ENCODE data around the gene PATJ. TPM values are rescaled to one million over a fixed set of nuclear protein-coding genes. Genes with fewer than 3 reads are reported as not detected.

Gene PATJ
- total RNA-seq, 1 experiment from 2014 or later, result 47.3 TPM

DNA sequence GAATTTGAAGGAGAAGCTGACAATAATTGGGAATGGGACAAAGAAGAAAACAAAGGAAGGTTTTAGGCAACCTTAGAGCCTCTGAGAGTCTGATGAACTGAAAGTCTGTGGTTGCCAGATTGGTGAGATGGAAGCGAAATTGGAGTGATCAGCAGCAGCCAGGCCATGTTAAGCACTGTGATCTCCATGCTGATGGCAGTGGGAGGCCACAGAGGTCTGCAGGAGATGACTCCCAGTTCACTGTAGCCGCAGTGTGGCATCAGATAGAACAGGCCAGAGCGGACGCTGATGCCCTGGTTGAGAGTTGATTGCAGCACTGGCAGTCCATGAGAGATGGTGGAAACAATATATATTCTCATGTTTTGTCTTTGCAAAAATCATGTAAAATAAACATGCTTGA is 314.9 kb downstream of the PATJ start:
- no peak overlapping the region for H3K4me3 Mint-ChIP-seq
- WGBS (ENCODE audit: extremely low coverage, insufficient read length, low lambda C conversion rate), result no CpG with 5 or more reads among the region's 4 CpGs
- H3K4me2 ChIP-seq (ENCODE audit: insufficient read depth, insufficient read length, low read length), result no peak overlapping the region
- H2BK12ac ChIP-seq (ENCODE audit: insufficient read length, low read depth, low read length), result no peak overlapping the region
- H2BK15ac ChIP-seq (ENCODE audit: low read depth, low read length), result no peak overlapping the region
- H3K4me1 ChIP-seq (ENCODE audit: insufficient read depth, low read length), result peaks cover 11% of the 10 kb centered on the region
- H3K9ac ChIP-seq (ENCODE audit: extremely low read depth, insufficient read length, low read length), result no peak overlapping the region
- H2BK120ac ChIP-seq (ENCODE audit: low read depth, low read length, poor library complexity, severe bottlenecking), result no peak overlapping the region
- H3K27me3 Mint-ChIP-seq (ENCODE audit: low read depth), result peaks cover 17% of the 10 kb centered on the region
- H2BK5ac ChIP-seq (ENCODE audit: insufficient read length, low read length), result no peak overlapping the region
- H3K79me2 ChIP-seq (ENCODE audit: insufficient read depth, low read length), result no peaks in the 10 kb centered on the region
- H3K23me2 ChIP-seq (ENCODE audit: insufficient read length, low read depth, low read length, poor library complexity, severe bottlenecking), result no peaks in the 10 kb centered on the region
- H3K4me1 Mint-ChIP-seq, result peaks cover 27 to 29% of the 10 kb centered on the region in 2 experiments
- TF ChIP-seq, protein P1, sequence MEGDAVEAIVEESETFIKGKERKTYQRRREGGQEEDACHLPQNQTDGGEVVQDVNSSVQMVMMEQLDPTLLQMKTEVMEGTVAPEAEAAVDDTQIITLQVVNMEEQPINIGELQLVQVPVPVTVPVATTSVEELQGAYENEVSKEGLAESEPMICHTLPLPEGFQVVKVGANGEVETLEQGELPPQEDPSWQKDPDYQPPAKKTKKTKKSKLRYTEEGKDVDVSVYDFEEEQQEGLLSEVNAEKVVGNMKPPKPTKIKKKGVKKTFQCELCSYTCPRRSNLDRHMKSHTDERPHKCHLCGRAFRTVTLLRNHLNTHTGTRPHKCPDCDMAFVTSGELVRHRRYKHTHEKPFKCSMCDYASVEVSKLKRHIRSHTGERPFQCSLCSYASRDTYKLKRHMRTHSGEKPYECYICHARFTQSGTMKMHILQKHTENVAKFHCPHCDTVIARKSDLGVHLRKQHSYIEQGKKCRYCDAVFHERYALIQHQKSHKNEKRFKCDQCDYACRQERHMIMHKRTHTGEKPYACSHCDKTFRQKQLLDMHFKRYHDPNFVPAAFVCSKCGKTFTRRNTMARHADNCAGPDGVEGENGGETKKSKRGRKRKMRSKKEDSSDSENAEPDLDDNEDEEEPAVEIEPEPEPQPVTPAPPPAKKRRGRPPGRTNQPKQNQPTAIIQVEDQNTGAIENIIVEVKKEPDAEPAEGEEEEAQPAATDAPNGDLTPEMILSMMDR (conservative IDR thresholded peaks at IDR 0.05), result no peak
- H3K56ac ChIP-seq (ENCODE audit: insufficient read length, low read depth, low read length), result no peak overlapping the region
- H3K9me3 Mint-ChIP-seq, result peaks cover 0 to 3% of the 10 kb centered on the region in 2 experiments; a peak in 1 of 5 replicates
- H3K18ac ChIP-seq (ENCODE audit: insufficient read length, low read depth, low read length), result no peak overlapping the region
- H4K20me1 ChIP-seq (ENCODE audit: control insufficient read depth, insufficient read depth, insufficient read length), result no peaks in the 10 kb centered on the region
- H3T11ph ChIP-seq (ENCODE audit: low read length), result no peak overlapping the region
- H4K5ac ChIP-seq (ENCODE audit: insufficient read length, low read depth, low read length), result no peak overlapping the region
- no peak overlapping the region for H3K23ac ChIP-seq (ENCODE audit: insufficient read length, low read depth, low read length)
- no peak overlapping the region for H4K8ac ChIP-seq (replicated peaks; ENCODE audit: insufficient read length, low read depth, low read length)
- no peak overlapping the region for H3K4ac ChIP-seq (ENCODE audit: low read depth, low read length)
- peaks cover 0 to 12% (median 4%) of the 10 kb centered on the region in 3 experiments; a peak in 4 of 7 replicates for H3K36me3 Mint-ChIP-seq (ENCODE audit: insufficient read depth in 1 of 3, low read depth in 3 of 3)
- no peaks in the 10 kb centered on the region for H3K9me3 ChIP-seq (ENCODE audit: control insufficient read depth, low read depth, low read length)
- H3K27me3 ChIP-seq (ENCODE audit: insufficient read depth, low read length), result no peaks in the 10 kb centered on the region
- no peak overlapping the region for H3K14ac ChIP-seq (ENCODE audit: insufficient read depth, low read length)
- H3K27ac Mint-ChIP-seq, result 0 out of 7 replicates have a peak overlapping the region, but pooled peaks of 1 of the 3 experiments have one; percentile 2
- H2BK20ac ChIP-seq (ENCODE audit: low read depth, low read length, poor library complexity, severe bottlenecking), result no peak overlapping the region
- H2AFZ ChIP-seq (ENCODE audit: low read length), result no peak overlapping the region
- no peak overlapping the region for H3K27ac ChIP-seq (ENCODE audit: insufficient read length, low read depth, low read length)
- no peak overlapping the region for H4K91ac ChIP-seq (ENCODE audit: insufficient read length, low read depth, low read length)
- H3K79me1 ChIP-seq (ENCODE audit: insufficient read depth, low read depth, low read length, poor library complexity, severe bottlenecking), result no peaks in the 10 kb centered on the region
- DNase-seq, result peak; percentile 29
- H2AK5ac ChIP-seq (ENCODE audit: insufficient read length, low read length), result no peak overlapping the region

Data from H9 (cell line).